ENCODE measurements around the gene PLCB1. TPM values are rescaled to one million over a fixed set of nuclear protein-coding genes. Genes with fewer than 3 reads are reported as not detected.

PLCB1 gene
- total and polyA plus RNA-seq, 2 experiments from 2014 or later, result 8.0 to 17.6 TPM

DNA sequence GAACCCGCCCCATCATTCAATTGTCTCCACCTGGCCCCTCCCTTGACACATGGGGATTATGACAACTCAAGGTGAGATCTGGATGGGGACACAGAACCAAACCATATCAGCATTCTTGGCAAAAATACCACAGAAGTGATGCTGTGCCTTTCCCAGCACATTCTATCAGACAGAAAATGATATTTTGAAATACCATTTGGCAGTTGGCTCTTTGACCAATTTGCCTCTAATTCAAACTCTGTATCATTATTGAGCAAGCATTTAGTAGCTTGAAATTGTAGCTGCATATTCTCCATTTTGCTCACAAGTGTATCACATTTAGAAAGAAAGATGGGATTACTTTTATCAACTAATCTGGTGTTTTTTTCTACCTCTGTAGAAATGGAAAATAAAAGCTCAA is 64.0 kb downstream of the PLCB1 start:
- no peaks in the 10 kb centered on the region for H3K9me3 ChIP-seq (ENCODE audit: low read depth)
- no peaks in the 10 kb centered on the region for H3K4me1 ChIP-seq (ENCODE audit: low read depth)
- H3K27ac ChIP-seq, result no peak overlapping the region
- H3K27me3 ChIP-seq, result no peaks in the 10 kb centered on the region
- peak in 1 of 2 donors; percentile 33 for DNase-seq (ENCODE audit: low read depth in 1 of 2, low spot score in 1 of 2)
- TF ChIP-seq, protein P1, sequence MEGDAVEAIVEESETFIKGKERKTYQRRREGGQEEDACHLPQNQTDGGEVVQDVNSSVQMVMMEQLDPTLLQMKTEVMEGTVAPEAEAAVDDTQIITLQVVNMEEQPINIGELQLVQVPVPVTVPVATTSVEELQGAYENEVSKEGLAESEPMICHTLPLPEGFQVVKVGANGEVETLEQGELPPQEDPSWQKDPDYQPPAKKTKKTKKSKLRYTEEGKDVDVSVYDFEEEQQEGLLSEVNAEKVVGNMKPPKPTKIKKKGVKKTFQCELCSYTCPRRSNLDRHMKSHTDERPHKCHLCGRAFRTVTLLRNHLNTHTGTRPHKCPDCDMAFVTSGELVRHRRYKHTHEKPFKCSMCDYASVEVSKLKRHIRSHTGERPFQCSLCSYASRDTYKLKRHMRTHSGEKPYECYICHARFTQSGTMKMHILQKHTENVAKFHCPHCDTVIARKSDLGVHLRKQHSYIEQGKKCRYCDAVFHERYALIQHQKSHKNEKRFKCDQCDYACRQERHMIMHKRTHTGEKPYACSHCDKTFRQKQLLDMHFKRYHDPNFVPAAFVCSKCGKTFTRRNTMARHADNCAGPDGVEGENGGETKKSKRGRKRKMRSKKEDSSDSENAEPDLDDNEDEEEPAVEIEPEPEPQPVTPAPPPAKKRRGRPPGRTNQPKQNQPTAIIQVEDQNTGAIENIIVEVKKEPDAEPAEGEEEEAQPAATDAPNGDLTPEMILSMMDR (IDR thresholded peaks at IDR 0.05; ENCODE audit: low read depth, low read length), result no peak
- H3K36me3 ChIP-seq, result no peaks in the 10 kb centered on the region
- no peak overlapping the region for H3K4me3 ChIP-seq

DNA sequence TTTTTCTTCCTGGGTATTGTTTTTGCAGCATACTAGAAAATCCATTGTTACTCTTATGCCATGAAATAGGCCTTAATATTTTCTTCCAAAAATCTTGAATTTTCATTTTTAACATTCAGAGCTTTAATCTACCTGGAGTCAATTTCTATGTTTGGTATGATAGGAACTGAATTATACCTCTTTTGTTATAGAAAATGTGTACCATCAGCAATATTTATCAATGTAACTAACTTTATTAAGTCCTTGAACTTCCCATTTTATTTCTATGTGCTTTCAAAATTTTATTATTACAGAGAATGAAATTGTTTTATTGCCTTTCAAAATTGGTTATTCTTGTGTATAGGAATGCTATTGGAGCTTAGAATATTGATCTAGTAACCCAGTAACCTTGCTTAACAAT is 68.2 kb downstream of the PLCB1 start:
- Histone ChIP-seq H3K4me1 (ENCODE audit: low read depth) (no peaks in the 10 kb centered on the region), H3K27ac (no peak overlapping the region), H3K4me3 (no peak overlapping the region), H3K27me3 (no peaks in the 10 kb centered on the region), H3K36me3 (no peaks in the 10 kb centered on the region), H3K9me3 (ENCODE audit: low read depth) (no peaks in the 10 kb centered on the region)
- DNase-seq (ENCODE audit: low read depth in 1 of 2, low spot score in 1 of 2), result no peak
- TF ChIP-seq, protein P1 (IDR thresholded peaks at IDR 0.05; ENCODE audit: low read depth, low read length), result no peak

DNA sequence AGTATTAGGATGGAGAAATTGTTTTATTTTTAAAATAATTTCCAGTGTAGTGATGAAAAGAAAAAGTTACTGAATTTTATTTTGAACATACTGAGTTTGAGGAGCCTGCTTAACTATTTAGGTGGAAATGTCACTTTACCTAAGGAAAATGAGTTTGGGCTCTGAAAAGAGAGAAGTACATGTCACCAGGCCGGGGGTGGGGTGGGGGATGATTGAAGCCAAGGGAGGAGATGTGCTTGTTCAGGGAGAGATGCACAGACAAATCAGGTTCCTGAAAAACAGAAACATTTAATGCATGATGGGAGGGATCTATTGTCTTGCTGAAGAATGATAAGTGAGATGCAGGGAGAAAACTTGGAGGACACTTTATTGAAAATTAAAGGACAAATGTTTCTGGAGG is 71.3 kb downstream of the PLCB1 start:
- TF ChIP-seq, protein P1 (IDR thresholded peaks at IDR 0.05; ENCODE audit: low read depth, low read length), result no peak
- H3K27me3 ChIP-seq, result no peaks in the 10 kb centered on the region
- no peak overlapping the region for H3K27ac ChIP-seq
- DNase-seq (ENCODE audit: low read depth in 1 of 2, low spot score in 1 of 2), result no peak
- H3K4me3 ChIP-seq, result no peak overlapping the region
- no peaks in the 10 kb centered on the region for H3K36me3 ChIP-seq
- no peaks in the 10 kb centered on the region for H3K9me3 ChIP-seq (ENCODE audit: low read depth)
- H3K4me1 ChIP-seq (ENCODE audit: low read depth), result peaks cover 13% of the 10 kb centered on the region

DNA sequence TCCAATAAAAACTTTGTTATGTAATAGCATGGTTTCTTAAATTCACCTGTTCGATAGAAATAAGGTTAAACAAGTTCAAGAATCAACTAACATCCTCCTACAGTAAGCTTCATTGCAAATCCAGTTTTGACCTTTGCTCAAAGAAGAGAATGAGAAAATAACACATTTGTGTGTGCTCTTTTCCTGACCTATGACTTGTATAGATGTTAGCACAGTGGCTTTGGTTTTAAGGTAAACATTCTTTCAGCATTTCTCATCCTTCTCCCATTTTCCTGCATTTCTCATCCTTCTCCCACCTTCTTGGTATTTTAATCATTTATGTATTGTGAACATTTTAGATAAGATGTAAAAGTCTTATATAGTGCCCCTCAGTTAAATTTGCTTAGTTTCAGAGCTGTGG is 73.9 kb downstream of the PLCB1 start:
- peaks cover 37% of the 10 kb centered on the region for H3K4me1 ChIP-seq (ENCODE audit: low read depth)
- no peaks in the 10 kb centered on the region for H3K36me3 ChIP-seq
- H3K27ac ChIP-seq, result no peak overlapping the region
- no peak for DNase-seq (ENCODE audit: low read depth in 1 of 2, low spot score in 1 of 2)
- no peak overlapping the region for H3K4me3 ChIP-seq
- TF ChIP-seq, protein P1 (IDR thresholded peaks at IDR 0.05; ENCODE audit: low read depth, low read length), result no peak
- no peaks in the 10 kb centered on the region for H3K9me3 ChIP-seq (ENCODE audit: low read depth)
- no peaks in the 10 kb centered on the region for H3K27me3 ChIP-seq

DNA sequence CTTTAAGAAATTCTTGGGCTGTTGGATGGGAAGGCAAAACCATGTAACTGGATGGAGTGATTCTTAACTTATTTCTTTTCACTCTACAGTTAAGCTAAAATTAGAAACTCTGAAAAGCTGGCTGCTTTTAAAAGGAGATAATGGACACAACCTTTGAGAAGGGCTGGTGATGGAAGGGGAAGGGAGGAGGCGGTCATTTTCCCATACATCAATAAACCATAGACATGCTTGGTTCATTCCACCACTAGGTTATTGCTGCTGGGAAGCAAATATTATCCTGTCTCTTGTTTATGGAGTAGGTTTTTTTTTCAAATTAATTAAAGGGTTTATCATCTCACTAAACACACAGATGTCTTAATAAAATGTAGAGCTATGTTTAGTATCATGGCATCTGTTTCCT is 76.2 kb downstream of the PLCB1 start:
- TF ChIP-seq, protein P1 (IDR thresholded peaks at IDR 0.05; ENCODE audit: low read depth, low read length), result no peak
- Histone ChIP-seq H3K36me3 (no peaks in the 10 kb centered on the region), H3K4me1 (ENCODE audit: low read depth) (peaks cover 38% of the 10 kb centered on the region), H3K27ac (peak overlapping the region; percentile 65), H3K4me3 (no peak overlapping the region), H3K9me3 (ENCODE audit: low read depth) (no peaks in the 10 kb centered on the region), H3K27me3 (no peaks in the 10 kb centered on the region)
- DNase-seq (ENCODE audit: low read depth in 1 of 2, low spot score in 1 of 2), result peak in 1 of 2 donors; percentile 20

DNA sequence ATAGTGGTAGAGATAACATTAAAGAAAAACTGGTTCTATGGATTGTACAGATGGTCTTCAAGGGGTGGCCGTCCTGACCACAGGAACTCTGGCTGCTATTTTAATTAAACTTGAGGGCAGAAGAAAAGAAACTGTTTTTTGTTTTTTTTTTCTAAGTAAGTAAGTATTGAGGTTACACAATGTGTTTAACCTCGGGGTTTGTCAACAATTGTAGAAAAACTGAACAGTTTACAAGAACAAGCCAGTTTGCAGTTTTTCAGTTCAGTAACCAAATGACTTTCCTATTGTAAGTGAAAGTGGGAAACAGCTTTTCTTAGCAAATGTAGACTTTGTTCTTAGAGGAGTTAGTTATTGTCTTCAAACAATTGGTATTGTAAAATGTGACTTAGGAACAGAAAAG is 77.0 kb downstream of the PLCB1 start:
- Histone ChIP-seq H3K9me3 (ENCODE audit: low read depth) (no peaks in the 10 kb centered on the region), H3K4me3 (no peak overlapping the region), H3K27me3 (no peaks in the 10 kb centered on the region), H3K27ac (peak overlapping the region; percentile 65), H3K4me1 (ENCODE audit: low read depth) (peaks cover 38% of the 10 kb centered on the region), H3K36me3 (no peaks in the 10 kb centered on the region)
- TF ChIP-seq, protein P1 (IDR thresholded peaks at IDR 0.05; ENCODE audit: low read depth, low read length), result no peak
- peak in 1 of 2 donors; percentile 60 for DNase-seq (ENCODE audit: low read depth in 1 of 2, low spot score in 1 of 2)
